NCI-H1417 (cell line): ENCODE results near the gene ELP2.
"Not testable (repeated sequence)": the region's sequence is repeated elsewhere in the genome, so short reads cannot be mapped to it uniquely, and the experiment has no call there.

Experiments used
- DNase-seq, 3 experiments: peaks; one replicate each; lab custom pipeline; 2025; lab: John Stamatoyannopoulos, UW

The ELP2 gene

DNA sequence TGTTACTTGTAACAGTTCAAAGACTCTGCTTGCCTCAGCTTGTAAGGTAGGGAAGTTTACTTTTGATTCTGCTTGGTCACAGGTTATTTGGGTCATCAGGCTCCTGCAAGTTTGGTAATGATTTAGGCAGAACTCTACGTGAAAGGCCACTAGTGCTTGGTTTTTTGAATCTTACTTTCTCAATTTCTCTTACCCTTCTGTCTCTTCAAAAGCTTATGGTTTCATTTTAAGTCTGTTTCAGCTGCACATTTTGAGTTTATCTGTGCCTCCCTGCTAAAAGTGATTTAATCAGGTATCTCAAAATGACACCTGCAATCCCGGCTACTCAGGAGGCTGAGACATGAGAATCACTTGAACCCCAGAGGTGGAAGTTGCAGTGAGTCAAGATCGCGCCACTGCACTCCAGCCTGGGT lies 31.3 kb downstream of the ELP2 start:
- no peak for DNase-seq

DNA sequence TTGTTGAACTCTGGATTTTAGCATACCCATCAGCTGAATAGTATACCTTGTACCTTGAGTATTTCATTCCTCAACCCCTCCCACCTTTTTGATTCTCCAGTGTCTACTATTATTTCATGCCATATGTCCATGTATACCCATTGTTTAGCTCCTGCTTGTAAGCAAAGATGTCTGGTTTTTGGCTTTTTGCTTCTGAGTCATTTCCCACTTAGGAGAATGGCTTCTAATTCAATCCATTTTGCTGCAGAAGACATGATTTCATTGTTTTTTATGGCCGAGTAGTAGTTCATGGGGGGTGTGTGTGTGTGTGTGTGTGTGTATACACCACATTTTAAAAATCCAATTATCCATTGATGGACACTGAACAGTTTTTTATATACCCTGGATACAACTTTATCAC lies 33.3 kb downstream of the ELP2 start:
- no peak for DNase-seq

DNA sequence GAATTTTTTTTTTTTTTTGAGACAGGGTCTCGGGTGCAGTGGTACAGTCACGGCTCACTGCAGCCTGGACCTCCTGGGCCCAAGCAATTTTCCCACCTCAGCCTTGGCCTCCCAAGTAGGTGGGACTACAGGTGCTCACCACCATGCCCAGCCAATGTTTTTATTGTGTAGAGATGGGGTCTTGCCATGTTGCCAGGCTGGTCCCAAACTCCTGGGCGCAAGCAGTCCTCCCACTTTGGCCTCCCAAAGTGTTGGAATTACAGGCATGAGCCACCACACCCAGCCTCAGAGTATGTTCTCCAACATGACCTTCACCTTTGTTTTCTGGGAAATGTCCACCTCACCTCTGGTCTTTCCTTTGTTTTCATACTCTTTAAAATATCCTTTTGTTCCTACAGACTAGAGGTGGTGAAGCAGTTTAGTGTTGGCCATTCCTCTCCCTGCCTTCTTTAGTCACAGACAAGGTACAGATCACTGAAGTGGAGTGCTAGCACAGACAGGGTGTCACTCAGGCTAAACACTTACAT lies 38.1 kb downstream of the ELP2 start:
- DNase-seq, result no peak

DNA sequence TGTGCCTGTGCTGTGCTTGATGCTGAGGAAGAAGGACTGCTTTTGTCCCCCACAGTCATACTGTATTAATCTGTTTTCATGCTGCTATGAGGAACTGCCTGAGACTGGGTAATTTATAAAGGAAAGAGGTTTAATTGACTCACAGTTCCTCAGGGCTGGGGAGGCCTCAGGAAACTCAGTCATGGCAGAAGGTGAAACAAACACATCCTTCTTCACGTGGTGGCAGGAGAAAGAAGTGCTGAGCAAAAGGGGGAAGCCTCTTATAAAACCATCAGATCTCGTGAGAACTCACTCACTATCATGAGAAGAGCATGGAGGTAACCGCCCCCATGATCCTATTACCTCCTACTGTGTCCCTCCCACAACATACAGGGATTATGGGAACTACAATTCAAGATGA lies 38.6 kb downstream of the ELP2 start:
- DNase-seq, result not testable (repeated sequence)

DNA sequence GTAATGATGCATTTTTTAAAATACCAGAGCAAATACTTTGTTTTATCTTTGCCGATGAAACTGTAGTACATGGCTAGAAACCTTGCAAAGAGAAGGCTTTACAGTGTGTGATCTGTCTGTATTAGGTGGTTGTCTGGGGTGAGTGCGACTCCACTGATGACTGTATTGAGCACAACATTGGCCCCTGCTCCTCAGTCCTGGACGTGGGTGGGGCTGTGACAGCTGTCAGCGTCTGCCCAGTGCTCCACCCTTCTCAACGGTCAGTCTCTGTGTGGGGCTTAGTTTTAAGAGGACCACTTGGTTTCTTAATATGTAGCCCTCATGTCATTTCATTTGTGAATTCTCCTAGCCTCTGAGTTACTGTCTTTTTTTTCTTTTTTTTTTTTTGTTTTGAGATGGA lies 40.2 kb downstream of the ELP2 start:
- no peak for DNase-seq

DNA sequence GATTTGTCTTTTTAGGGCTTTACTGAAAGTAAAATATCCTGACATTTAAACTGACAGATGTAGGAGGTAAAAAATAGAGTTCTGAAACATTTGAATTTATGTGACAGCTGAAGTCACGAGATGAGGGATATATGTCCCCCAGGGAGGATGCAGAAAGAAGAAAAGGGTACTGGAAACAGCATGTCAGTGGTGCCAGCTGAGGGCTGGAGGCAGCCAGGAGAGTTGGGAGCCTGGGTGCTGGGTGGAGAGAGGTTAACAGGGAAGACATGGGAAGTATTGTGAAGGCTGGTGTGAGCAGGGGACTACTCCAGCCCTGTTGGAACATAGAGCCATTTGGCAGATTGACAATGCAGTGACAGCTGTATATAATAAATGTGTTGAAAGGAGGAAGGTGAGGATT lies 45.8 kb downstream of the ELP2 start:
- no peak for DNase-seq

DNA sequence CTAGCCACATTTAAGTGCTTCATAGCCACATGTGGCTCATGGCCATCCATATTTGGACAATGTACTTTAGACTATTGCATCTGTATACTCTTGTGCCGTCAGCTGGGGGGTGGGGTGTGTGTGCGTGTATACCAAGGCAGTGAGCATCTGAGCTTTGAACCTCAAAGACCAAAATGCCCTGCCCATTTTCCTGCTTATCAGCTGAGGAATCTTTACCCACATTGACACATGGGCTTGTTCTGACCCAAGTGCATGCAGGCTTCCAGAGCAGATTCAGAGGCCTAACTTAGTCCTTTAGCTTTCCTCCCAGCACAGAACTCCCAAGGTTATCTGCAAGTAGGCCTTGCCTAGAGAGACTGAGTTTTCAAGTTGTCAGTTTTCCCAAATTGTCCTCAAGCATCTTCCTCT lies 46.5 kb downstream of the ELP2 start:
- no peak for DNase-seq

DNA sequence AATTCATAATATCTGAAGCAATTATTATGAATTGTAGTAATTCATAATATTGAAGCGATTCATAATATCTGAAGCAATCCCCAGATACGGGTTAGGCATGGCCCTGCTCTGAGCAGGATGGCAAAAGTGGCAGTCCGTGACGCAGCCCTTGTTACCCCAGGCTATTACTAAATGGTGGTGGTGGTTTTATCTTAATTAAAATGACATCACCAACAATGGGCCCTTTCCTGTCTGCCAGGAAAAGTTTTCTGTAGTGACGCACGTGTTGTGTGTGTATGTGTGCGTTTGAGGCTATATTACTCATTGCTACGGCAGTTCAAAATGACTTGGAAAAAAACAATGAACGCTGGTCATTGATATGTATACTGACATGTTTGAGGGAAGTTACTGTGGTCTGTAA lies 47.0 kb downstream of the ELP2 start:
- DNase-seq, result no peak

DNA sequence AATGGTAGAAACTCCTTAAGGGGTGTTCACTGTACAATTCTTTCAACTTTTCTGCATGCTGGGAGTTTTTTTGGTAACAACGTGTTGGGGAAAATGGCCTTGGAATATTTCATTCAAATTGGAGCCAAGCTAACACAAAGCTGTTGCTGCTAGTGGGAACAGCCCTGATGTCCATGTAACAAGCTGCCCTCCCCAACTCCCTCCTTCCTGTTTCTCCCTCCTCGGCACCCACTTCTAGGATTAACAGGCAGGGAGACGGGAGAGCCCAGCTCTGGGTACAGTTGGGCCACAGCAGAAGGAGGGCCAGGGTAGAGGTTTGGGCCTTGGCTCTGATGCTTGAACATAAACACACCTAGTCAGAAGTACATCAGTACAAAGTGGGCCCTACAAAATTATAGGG lies 48.2 kb downstream of the ELP2 start:
- no peak for DNase-seq

DNA sequence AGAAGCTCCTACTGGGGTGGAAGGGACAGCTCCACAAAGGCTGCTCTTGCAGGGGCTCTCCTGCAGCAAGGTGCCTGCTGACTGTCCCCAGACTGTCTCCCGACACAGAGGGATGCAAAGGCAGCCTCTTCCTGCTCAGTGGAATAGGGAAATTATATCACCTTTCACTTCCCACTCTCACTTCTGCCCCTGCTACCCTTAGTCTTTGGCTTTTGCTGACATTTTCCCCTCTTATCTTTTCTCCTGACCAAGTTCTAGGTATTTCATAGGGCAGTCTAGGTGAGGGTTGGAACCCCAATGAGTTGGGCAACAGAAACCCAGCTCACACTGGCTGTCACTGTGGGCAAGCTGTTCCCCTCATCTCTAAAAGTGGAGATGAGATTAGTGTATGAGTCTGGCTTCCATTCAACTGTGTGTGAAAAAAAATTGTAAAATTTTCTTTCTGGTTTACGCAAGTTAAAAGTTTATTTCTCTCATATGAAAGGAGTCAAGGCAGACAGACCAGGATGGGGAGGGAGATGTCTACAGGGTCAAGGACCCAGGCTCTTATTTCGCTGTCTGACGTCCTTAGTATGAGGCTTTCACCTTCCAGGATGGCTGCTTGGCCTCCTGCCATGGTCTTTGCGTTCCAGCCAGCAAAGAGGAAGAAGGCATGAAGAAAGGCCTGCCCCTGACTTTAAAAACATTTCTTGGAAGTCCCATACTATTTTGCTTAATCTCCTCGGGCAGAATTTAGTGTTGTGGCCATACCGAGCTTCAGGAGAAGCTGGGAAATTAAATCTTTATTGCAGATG lies 50.1 kb downstream of the ELP2 start:
- no peak for DNase-seq

DNA sequence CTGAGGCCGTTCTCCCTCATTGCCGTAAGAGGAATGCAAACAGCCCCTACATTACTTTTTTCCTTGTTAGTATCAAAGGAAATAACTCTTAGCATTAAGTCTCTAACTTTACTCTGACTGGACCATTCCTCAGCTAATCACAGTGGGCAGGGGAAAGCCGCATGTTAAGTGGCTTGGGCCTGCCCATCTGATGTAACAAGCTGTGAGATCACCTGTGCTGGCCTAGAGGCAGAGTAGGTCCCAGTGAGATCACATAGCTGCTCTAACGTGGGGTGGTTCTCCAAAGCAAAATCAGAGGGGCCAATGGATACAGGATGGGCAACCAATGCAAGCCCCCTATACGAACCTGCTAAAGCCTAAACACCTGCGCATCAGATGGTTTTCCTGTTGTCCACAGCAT lies 51.7 kb downstream of the ELP2 start:
- DNase-seq, result no peak

DNA sequence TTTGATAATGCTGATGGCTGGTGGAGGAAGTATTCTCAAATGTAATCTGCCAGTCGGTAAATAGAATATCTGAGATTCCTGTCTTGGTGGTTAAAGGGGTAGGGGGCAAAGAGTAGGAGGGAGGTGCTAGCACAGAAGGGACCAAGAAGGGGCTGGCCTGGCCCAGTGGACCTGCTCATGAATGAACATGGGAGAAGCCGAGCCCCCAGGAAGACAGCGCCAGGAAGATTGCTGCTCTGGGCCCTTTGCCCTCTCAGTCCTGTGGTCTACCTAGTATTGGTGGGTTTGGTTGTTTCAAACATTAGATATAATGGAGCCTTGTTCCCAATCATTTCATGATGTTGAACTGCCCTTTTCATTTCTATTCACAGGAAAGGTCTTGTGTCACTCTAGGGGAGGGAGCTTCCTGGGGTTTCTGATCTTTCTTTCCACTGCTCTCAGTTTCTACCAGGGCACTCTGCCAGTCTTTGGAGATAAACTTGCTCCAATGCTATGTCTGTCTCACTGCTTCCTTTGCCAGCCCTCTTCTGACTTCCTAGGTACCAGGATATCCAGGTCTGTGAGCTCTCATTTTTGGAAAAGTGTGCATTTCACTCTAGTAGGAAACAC lies 52.3 kb downstream of the ELP2 start:
- no peak for DNase-seq

DNA sequence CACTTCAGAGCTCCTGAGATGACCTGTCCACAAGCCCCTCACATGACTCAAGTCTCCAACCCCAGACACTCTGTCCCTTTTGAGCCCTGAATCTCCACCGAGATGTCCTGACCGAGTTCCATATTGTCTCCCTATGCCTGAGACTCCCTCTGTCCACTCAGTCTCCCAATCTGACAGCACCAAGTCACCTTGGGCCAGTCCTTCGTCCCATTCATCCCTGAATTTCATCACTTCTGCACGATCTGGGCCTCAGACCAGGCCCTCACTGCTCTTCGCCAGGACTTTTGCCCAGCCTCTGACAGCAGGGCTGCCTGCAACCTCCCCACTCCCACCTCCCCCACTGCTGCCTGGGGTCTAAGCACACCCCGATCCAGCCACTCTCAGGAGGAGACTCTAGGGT lies 53.3 kb downstream of the ELP2 start:
- DNase-seq, result no peak

DNA sequence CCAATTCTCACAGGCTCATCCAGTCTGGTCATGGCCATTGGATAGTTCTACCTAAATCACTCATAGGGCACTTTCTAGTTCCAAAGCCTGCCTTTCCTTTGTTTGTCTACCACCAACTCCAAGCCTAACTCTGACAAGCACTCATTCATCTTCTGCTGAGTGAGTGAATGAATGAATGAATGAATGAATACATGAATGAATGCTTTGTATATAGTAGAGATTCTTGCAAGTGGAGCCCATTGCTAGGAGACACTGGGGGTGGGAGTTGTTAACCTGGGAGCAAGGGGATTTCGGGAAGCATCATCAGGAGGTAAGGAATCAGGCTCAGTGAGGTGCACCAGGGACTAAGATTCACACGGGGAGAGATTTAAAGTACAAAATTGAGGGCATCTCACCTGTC lies 54.3 kb downstream of the ELP2 start:
- DNase-seq, result no peak

DNA sequence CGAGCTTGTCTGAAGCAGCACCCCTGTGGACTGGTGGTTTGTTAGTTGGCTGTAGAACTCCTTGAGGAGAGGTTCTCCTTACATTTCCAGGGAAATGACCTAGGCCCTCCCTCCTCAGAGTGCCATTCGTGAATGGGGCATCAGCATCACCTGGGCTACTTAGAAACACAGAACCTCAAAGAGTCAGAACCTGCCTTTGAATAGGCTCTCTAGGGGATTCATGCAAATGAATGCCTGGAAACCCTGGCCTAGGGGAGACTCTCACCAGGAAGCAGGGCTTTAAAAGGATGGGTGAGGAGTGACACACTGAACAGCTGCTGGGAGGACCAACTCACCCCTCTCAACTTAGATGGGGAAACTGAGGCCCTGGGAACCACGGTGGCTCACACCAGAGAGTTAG lies 55.5 kb downstream of the ELP2 start:
- DNase-seq, result no peak

DNA sequence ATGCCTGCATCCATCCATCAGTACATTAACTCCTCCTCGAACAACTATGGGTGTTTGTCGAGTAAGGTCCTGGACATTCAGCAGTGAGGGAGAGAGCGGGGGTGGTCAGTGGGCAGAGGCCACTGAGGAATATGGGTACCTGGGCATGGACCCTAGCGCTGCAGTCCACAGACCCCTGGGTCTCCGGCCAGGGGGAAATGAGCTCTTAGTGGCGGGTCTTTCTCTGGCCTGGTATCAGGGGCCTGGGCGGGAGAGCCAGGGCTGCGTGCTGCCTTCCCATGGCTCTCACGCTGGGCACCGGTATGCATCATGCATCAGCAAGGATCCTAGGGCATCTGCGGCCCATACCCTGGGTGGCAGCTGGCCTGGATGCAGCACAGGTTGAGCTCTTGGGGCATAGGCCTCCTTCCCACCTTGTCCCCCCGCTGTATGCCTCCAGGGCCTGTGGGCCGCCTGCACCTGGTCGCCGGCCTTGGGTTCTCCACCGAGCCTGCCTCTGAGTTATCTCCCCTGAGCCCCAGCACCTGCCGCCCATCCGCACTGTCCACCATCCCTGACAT lies 56.3 kb downstream of the ELP2 start:
- no peak for DNase-seq

DNA sequence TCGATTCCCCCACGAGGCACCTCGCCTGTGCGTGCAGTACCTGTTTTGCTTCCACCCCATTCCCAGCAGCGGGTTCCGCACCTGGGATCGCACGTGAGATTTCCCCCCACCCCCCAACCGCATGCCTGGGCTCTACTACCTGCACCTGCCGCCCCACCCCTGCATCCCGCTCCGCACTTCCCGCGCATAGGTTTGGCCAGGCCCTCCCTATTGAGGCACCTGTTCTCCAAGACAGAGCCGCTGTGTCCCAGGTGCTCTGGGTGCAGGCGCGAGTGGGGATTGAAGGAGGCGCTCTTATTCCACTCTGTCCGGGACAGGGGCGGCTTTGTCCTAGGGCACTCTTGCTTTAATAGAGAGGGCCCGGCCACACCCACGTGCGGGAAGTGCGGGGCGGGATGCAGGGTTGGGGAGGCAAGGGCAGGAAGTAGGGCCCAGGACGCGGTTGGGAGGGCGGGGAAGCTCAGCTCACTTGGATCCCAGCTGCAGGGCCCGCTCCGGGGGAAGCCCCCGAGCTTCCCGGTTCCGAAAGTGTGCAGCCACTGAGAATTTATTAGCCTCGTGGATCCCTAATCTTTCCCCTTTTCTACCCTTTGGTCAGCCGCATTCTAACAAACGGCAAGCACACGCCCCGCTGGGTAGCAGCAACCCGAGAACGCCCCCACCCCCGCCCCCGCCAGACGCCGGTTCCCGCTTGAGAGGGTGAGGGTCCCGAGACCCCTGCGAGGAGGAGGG lies 56.9 kb downstream of the ELP2 start:
- no peak for DNase-seq

DNA sequence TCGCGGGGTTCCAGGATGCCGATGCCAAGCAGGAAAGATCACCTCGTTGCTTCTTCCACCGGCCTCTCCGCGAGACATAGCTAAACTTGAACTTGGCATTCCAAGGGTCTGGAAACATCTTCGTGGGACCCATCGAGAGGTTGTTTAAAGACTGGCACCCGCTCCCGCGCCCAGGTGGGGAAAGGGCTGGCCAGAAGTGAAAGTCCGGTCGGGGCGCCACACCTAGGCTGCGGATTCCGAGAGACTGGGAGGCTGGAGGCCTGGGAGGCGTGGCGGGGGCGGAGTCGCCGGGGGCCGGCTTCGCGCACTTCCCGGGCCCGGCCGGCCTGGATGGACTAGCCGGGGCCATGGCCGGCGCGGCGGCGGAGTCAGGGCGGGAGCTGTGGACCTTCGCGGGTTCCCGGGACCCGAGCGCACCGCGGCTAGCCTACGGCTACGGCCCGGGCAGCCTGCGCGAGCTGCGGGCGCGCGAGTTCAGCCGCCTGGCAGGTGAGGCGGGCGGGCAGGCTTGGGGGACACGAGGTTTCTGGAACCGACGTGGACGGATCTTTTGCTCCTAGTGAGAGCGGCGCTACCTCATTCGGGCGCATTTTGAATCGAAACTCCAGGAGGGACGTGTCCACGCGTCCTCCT lies 57.6 kb downstream of the ELP2 start, which contains the start of gene MOCOS:
Gene MOCOS (plus strand): TSS at position 305 of the 633 bp plus-strand sequence. CDS start 43 bp downstream, at position 348.
- DNase-seq, result peak in 1 of 3 experiments; percentile 3

DNA sequence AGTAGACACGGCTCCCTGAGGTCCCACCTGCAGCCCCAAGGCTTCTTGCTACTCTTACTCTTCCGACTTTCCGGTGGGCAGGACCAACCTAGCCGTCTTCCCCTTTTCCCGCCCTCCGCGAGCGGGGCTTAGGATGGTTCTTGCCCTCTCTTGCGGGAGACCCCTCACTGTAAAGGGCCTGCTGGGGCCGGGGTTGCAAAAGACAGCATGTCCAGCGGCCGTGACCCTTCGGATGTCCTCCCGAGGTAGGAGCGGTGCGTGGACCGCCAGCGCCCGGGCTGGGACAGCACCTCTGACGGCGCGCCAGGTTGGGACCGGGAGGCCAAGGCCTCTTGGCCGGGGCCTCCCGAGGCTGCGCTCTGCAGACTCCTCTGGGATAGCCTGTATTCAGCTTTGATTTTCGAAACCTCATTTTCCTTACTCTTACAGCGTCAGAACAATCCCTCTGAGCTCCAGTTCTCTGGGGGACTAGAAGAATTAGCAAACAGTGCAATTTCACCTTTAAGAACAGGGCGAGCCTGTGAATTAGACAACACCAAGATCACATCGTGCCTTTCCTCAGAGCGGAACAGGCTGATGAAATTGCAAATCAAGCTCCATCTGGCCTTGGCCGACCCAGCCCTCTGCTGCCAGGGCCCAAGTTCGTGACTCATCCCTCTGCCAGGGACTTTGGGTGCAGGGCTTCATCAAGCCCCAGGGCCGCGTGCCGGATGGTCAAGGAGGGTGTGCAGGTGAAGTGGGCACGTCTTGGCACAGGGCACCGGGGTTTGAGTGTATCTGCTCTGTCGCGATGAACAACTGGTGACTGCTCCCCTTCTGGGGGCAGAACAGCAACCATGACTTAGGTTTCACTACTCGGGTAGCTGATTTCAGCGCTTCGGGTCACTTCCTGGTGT lies 58.4 kb downstream of the ELP2 start:
- DNase-seq, result no peak

DNA sequence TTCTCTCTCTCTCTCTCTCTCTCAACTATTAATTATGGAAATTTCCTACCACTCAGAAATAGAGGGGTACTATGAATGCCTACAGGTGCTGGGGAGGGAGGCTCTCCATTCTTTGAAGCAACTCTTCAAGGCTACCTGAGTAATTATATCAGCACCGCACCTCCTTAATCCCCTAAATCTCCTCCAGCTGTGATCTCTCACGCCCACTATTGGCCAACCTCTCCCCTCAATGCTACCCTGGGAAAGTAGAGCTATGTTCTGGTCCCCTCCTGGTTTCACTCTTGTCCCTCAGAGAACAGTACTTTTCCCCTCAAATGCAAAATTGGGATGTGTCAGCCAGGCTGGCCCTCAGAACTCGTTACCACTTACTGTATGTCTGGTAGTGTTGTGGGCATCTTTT lies 59.2 kb downstream of the ELP2 start:
- no peak for DNase-seq

DNA sequence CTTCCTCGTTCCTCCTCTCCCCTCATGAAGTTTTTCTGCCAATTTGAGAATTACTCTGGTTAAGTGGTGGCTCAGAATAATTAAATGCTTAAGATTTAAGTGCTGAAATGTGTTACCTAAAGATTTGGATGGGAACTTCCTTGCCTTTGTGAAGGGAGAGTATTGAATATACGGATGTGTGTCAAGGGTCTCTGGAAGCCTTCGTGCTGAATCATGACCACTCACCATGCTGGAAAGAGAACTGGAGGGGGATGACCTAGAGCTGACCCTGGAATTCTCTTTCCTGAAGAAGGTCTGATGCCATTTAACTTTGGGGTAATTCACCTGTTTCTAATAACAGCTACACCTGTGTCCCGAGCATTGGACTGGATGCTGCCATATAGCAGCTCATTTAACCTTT lies 59.8 kb downstream of the ELP2 start:
- DNase-seq, result no peak
